KMS-11 (cell line): ENCODE measurements around the gene SLC25A41.

Experiments
- H2AFZ ChIP-seq: fragments of 200-600 bp; sonication (generic); 2 replicates; pipeline ENCODE4 v1.6.1; 2016; ENCODE audit warnings: antibody characterized with exemption, mixed run types, low read depth
- H3K27ac ChIP-seq: fragments of 200-600 bp; sonication (generic); 2 replicates; pipeline ENCODE4 v1.6.1; 2016; ENCODE audit warnings: mild to moderate bottlenecking, mixed run types
- H3K27me3 ChIP-seq: fragments of 200-600 bp; sonication (generic); 2 replicates; pipeline ENCODE4 v1.6.1; 2017; ENCODE audit warnings: mild to moderate bottlenecking, low read depth, mixed run types, moderate library complexity; ENCODE audit not compliant: insufficient read depth
- H3K36me3 ChIP-seq: fragments of 200-600 bp; sonication (generic); 2 replicates; pipeline ENCODE4 v1.6.1; 2017; ENCODE audit warnings: mild to moderate bottlenecking, mixed run types; ENCODE audit not compliant: insufficient read depth
- H3K4me1 ChIP-seq: fragments of 200-600 bp; sonication (generic); 2 replicates; pipeline ENCODE4 v1.6.1; 2016; ENCODE audit warnings: mild to moderate bottlenecking, low read depth, mixed run types; ENCODE audit not compliant: poor library complexity, severe bottlenecking
- H3K4me2 ChIP-seq: fragments of 200-600 bp; sonication (generic); 2 replicates; pipeline ENCODE4 v1.7.0; 2016; ENCODE audit warnings: mild to moderate bottlenecking, mixed run types
- H3K4me3 ChIP-seq: fragments of 200-600 bp; sonication (generic); IDR thresholded peaks from 2 replicates; pipeline ENCODE4 v1.6.1; 2017; ENCODE audit warnings: low read depth, low read length, mixed read lengths; ENCODE audit not compliant: insufficient read depth
- H3K79me2 ChIP-seq: fragments of 200-600 bp; sonication (generic); 2 replicates; pipeline ENCODE4 v1.6.1; 2016; ENCODE audit warnings: low read depth, mixed run types; ENCODE audit not compliant: insufficient read depth
- H3K9ac ChIP-seq: fragments of 200-600 bp; sonication (generic); 2 replicates; pipeline ENCODE4 v1.6.1; 2016; ENCODE audit warnings: mild to moderate bottlenecking, mixed run types
- H4K20me1 ChIP-seq: fragments of 200-600 bp; sonication (generic); 2 replicates; pipeline ENCODE4 v1.6.1; 2016; ENCODE audit warnings: mild to moderate bottlenecking, mixed run types; ENCODE audit not compliant: insufficient read depth
- TF ChIP-seq, protein P1 (sequence below): fragments of 200-600 bp; sonication (generic); conservative IDR thresholded peaks from 2 replicates; pipeline ENCODE4 v1.6.1; 2017; ENCODE audit warnings: low read depth, mild to moderate bottlenecking, antibody characterized with exemption, low read length, moderate library complexity, mixed read lengths

Gene SLC25A41

DNA sequence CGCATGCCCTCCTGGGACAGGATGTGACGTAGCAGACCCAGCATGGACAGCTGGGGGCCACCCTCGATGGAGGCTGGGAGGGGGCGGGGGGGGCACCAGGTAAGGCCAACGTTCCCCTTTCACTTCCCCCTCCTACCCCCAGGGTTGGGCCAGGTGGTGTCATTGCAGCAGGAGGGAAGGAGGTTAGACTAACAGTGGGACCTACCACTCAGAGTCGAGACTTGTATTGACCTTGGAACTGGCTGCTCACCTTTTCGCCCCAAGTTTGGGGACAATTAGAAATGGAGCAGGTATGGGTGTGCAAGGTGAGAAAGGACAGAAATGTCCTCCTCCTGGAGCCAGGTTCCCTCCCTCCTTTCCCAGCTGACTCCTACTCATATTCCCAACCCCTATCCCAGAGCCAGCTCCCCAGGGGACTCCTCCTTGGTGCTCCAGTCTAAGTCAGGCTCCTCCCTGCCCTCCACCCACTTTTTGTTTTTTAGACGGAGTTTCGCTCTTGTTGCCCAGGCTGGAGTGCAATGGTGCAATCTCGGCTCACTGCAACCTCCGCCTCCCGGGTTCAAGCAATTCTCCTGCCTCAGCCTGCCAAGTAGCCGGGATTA is 8.6 kb upstream of the SLC25A41 start:
- no peak overlapping the region for H3K4me3 ChIP-seq
- TF ChIP-seq, protein P1, sequence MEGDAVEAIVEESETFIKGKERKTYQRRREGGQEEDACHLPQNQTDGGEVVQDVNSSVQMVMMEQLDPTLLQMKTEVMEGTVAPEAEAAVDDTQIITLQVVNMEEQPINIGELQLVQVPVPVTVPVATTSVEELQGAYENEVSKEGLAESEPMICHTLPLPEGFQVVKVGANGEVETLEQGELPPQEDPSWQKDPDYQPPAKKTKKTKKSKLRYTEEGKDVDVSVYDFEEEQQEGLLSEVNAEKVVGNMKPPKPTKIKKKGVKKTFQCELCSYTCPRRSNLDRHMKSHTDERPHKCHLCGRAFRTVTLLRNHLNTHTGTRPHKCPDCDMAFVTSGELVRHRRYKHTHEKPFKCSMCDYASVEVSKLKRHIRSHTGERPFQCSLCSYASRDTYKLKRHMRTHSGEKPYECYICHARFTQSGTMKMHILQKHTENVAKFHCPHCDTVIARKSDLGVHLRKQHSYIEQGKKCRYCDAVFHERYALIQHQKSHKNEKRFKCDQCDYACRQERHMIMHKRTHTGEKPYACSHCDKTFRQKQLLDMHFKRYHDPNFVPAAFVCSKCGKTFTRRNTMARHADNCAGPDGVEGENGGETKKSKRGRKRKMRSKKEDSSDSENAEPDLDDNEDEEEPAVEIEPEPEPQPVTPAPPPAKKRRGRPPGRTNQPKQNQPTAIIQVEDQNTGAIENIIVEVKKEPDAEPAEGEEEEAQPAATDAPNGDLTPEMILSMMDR: no peak
- H4K20me1 ChIP-seq: no peaks in the 10 kb centered on the region
- no peaks in the 10 kb centered on the region for H3K36me3 ChIP-seq
- no peak overlapping the region for H3K4me2 ChIP-seq
- no peaks in the 10 kb centered on the region for H3K4me1 ChIP-seq
- no peaks in the 10 kb centered on the region for H3K79me2 ChIP-seq
- no peak overlapping the region for H3K9ac ChIP-seq
- no peak overlapping the region for H3K27ac ChIP-seq
- H2AFZ ChIP-seq: no peak overlapping the region
- no peaks in the 10 kb centered on the region for H3K27me3 ChIP-seq

DNA sequence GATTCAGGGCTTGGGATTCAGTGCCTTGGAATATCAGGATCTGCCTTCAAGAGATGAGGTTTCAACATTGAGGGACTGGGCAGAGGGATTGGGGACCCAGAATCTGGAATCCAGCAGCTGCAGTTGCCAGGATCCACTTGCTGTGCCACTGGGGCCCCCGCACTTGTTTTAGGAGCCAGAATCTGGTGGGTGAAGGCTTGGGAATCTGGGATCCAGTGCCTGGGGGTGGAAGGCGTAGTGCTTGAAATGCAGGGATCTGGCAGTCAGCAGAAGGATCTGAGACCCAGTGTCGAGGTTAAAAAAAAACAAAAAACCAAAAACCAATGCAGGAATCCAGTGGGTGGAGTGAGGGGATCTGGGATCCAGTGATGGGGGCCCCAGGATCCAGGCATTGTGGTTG is 7.3 kb upstream of the SLC25A41 start:
- no peaks in the 10 kb centered on the region for H3K79me2 ChIP-seq
- no peaks in the 10 kb centered on the region for H3K27me3 ChIP-seq
- no peaks in the 10 kb centered on the region for H3K4me1 ChIP-seq
- no peaks in the 10 kb centered on the region for H3K36me3 ChIP-seq
- TF ChIP-seq, protein P1: no peak
- no peak overlapping the region for H3K27ac ChIP-seq
- no peak overlapping the region for H2AFZ ChIP-seq
- no peak overlapping the region for H3K4me2 ChIP-seq
- H3K9ac ChIP-seq: no peak overlapping the region
- no peaks in the 10 kb centered on the region for H4K20me1 ChIP-seq
- H3K4me3 ChIP-seq: no peak overlapping the region

DNA sequence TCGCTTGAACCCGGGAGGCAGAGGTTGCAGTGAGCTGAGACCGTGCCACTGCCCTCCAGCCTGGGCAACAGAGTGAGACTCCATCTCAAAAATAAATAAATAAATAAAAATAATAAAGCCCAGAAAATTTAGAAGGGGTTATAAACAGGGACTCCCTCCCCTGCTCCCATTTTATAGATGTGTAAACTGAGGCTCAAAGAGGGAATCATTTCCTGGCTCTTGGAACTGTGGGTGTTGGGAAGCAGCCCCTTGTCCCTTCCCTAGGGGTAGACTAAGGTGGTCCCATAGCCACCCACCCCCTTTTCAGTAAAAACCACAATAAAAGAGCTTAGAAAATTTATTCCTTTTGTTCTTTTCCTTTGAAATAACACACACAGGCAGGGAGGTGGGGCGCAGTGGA is 6.2 kb upstream of the SLC25A41 start:
- no peak overlapping the region for H3K9ac ChIP-seq
- no peak overlapping the region for H3K27ac ChIP-seq
- H3K4me1 ChIP-seq: no peaks in the 10 kb centered on the region
- H3K4me2 ChIP-seq: no peak overlapping the region
- H2AFZ ChIP-seq: no peak overlapping the region
- no peaks in the 10 kb centered on the region for H3K36me3 ChIP-seq
- no peaks in the 10 kb centered on the region for H3K27me3 ChIP-seq
- H3K4me3 ChIP-seq: no peak overlapping the region
- H3K79me2 ChIP-seq: no peaks in the 10 kb centered on the region
- no peaks in the 10 kb centered on the region for H4K20me1 ChIP-seq
- TF ChIP-seq, protein P1: no peak

DNA sequence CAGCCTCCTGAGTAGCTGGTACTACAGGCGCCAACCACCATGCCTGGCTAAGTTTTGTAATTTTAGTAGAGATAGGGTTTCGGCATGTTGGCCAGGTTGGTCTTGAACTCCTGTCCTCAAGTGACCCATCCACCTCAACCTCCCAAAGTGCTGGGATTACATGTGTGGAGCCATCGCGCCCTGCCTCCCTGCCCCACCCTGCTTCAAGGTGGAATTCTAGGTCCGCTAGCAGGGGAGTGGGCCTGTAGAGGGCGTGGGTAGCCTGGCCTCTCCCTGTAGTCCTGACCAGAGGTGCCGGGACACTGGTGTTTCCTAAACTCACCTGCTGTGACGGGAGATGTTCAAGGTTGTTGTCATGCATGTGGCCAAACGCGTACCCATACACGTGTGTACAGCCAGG is 398 bp downstream of the SLC25A41 start:
- Histone ChIP-seq H3K79me2 (no peaks in the 10 kb centered on the region), H3K9ac (no peak overlapping the region), H3K27ac (no peak overlapping the region), H3K4me2 (no peak overlapping the region), H3K4me3 (no peak overlapping the region), H3K4me1 (no peaks in the 10 kb centered on the region), H2AFZ (no peak overlapping the region), H3K36me3 (no peaks in the 10 kb centered on the region), H4K20me1 (no peaks in the 10 kb centered on the region), H3K27me3 (no peaks in the 10 kb centered on the region; the same call in 1 of the 2 replicates)
- TF ChIP-seq, protein P1: no peak
